OCI-M2 (cell line): ENCODE measurements around the gene FEZF1.

Experiments
- DNase-seq: peaks from one replicate; lab custom pipeline; 2025; ENCODE audit not compliant: unreplicated experiment; lab: John Stamatoyannopoulos, UW

FEZF1 gene

DNA sequence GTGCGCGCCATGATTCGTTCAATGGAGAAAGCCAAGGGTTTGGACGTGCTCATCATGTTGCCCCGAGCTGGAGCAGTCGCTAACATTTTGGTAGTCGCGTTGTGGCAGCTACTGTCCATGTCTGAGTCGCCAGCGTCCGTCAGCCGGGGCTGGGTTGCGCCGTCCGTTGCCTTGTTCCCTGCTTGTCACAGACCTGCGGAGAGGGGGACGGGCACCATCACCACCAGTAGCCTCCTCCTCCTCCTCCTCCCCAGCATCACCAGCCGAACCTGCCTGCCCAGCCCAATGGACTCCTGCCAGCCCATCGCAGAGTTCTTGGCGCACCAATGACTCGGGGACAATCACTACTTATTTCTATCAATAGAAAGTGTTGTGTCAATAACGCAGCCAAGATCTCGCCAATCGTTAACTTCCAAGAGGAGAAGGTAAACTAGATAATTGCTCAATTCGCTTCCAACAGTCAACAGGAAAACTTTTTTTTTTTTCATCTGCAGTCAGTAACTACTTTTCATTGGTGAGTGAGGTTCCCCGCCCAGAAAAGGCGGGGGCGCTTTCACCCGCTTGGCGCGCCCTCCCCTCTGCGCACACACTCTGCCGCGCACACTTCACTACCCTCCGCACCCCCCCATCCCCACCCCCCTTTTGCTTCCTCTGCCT is at the start of gene FEZF1:
FEZF1 (minus strand) TSS at position 432 of the 657 bp plus-strand sequence; CDS start at position 119, 313 bp downstream.
- no peak for DNase-seq

DNA sequence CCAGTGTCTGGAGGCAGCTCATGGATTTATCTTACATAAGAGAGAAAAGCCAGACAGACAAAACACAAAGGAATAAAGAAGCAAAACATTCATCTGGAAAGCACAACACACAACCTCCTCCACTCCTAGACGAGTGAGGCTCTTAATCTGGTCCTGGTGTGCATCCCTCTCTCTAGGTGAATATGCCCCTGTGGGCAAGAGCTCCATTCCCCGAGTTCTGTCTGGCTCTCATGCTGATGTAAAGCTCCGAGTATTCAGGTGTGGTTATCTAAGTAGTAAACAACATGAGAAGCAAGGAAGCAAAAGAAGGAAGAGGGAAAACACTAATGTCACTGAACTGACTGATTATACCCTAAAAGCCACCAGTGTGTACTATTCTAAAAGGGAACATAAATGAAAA is 47.9 kb upstream of the FEZF1 start:
- no peak for DNase-seq

DNA sequence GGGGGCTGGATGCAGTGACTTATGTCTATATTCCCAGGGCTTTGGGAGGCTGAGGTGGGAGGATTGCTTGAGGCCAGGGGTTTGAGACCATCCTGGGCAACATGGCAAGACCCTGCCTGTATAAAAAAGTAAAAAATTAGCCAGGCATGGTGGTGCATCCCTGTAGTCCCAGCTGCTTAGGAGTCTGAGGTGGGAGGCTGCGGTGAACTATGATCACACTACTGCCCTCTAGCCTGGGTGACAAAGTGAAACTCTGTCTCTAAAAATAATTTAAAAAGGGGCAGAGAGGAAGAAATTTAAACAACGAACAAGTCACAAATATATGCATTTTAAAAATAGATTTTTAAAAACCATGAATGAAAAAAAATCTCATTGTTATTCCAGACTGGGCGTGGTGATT is 46.2 kb upstream of the FEZF1 start:
- DNase-seq, result no peak

DNA sequence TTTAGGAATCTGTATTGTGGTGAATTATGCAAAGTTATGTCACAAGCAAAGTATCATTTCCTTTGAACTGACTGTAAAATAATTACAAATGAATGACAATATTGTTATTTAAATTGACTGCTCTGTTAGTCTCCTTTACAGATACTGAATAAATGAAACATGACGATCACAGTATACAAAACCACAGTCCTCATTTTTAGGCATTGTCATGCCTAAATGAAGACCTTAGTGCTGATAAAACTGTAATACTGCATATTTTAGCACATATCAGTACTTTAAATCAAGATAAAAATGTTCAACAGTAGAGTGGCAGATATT is 39.7 kb upstream of the FEZF1 start:
- no peak for DNase-seq

DNA sequence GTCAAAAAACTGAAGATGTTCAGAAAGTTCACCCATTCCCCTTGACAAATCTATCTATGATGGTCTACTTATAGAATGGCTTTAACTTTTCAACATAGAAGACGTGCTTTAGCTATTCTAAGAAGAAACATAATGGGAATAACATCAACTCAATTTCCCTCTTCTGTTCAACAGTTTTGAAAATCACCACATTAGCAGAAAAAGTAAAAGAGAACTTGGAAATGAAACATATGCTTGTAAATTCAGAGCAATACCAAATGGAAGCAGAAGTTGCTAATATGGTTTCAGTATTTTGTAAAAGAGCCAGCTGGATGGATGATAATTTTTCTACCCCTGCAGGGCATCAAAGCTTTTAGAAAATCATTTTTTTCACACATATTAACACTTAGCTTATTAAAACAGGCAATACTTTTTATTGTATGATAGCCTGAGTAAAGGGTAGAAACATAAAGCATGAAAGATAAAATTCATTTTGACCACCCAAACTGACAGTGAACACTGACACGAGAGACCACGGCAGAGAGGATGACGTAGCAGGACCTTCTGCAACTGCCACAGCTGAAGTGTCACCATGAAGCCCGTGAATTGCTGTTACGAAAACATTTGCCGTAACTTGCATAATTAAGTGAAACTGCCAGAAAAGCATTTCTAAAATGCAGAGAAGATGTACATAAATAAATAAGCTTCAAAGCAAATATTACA is 39.2 kb upstream of the FEZF1 start:
- DNase-seq, result no peak

DNA sequence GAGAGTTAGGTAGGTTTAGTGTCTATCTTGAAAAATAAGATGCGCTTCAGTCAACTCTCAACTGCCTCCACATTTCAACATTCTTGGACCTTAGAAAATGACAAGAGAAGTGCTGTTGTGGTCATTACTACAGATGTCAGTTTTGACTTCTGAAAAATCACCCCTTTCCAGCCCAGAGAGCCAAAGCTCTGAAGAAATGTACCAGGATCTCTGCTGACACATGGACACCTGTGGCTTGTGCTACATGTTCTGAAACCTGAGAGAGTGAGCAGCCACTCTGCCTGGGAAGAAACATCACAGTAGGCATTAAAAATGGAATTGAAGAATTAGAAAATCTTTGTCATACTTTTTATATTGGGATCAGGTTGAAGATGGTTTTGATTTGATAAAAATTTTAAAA is 35.9 kb upstream of the FEZF1 start:
- DNase-seq, result no peak

DNA sequence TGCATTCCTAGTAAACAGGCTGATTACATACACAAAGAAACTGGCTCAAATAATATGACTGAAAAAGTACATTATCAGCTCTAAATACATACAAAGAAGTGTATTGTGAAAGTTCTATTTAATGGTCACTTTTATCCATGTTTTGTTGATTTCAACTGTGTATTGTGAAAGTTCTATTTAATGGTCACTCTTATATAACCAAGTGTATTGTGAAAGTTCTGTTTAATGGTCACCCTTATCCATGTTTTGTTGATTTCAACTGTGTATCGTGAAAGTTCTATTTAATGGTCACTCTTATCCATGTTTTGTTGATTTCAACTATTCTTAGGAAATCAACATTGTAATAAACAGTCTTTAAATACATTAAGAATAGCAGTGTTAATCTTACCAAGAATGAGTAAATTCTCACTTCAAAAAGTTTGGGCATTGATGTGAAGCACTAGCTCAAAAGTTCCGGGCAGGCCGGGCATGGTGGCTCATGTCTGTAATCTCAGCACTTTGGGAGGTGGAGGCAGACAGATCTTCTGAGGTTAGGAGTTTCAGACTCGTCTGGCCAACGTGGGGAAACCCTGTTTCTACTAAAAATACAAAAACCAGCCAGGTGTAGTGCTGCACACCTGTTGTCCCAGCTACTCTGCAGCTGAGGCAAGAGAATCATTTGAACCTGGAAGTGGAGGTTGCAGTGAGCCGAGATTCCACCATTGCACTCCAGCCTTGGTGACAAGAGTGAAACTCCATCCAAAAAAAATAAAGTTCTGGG is 34.8 kb upstream of the FEZF1 start:
- DNase-seq, result no peak

DNA sequence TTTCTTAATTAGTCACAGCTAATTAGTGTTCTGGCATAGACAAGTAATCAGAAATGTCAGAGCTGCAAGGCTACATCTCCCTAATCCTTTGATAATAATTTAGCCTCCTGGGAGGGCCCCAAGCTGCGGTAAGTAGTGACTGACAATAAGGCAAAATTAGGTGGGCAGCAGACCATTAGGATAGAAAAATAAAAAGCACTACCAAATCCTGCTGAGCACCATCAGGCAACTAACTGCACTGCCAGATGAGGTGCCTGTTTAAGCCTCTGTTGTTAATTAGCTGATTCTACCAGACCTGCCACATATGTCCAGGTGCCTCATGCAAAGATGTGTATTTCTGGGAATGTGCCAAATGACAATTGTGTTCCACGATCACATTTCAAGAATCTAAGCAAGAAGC is 32.5 kb upstream of the FEZF1 start:
- no peak for DNase-seq

DNA sequence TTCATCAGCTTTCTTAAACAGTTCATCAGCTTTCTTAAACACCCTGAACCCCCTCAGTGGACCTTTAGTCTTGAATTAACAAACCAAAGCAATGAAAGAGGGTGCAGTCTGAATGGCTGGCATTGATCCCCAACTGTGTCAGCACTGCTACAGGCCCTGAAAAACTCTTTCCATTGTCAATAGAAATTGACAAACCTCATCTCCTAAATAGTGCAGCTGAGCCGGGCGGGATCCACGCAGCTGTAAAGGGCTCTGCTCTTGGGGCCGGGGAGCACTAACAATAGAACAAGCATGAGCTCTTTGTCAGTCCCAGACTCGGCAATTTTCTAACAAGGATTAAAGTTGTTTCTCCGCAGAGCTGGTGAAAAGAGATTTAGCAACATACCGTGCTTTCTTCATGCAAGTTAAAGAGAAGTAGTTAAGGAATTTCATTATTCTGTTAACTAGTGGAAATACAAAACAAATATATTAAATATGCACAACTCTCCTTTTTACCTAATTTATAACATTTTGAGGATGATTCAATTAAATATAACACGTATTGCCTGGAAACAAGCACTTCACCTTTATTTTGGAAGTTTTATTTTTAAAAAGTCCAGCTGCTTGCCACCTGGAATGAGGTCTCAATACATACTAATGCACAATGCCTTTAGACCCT is 24.7 kb upstream of the FEZF1 start:
- no peak for DNase-seq

DNA sequence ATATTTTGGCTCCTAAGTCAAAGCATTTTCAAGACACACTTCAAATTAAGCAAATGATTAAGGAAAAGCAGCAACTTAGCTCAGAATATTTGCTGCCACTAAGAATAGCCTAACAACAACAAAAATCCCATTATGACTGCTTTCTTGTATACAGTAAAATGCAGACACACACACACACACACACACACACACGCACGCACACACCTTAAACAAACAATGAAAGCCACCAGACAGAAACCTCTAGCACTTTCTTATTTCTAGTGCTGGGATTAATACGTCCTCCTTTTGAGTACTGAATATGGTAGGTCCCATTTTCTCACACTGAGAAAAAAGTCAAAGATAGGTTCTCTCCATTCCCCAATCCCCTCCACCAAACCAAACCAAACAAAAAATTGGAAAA is 23.4 kb upstream of the FEZF1 start:
- no peak for DNase-seq

DNA sequence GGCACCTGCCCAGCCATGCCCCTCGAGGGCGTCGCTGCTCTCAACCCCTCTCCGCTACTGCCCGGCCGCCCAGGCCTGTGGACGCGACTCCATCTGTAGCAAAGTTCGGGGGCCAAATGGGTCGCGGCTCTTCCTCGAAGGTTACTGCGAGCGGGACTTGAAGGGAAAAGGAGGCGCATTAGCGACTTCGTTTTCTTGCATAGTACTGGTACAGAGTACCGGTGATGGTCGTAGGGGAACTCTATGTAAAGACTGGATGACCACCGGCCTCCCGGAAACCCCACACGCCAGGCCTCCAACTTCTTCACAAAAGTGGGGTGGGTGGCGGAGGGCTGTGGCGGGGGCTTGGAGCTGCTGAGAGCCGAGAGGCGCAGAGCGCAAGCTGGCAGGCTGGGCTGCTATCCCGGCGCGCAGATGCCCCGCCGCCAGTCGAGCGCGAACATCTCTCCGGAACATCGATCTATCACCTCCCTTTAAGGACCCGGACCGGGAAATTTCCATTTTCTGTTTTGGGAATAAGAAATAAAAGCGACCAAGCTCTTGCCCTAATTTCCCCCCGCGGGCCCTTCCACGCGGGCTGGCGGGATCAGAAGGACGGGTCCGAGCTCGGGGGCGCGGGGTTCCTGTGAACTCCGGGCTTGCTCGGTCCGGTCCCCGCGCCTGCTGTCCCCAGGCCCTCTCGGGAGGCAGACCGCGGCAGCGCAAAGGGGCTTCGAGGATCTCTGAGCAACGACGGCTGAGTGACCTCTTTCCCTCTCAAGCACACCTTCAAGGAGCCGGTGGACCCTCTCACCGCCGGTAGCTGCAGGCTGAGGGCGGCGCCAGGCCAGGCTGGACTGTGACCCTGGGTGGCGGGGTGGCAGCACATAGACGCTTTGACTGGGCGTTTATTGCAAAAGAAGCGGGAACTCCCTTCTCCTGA is 12.2 kb upstream of the FEZF1 start:
- DNase-seq, result no peak

DNA sequence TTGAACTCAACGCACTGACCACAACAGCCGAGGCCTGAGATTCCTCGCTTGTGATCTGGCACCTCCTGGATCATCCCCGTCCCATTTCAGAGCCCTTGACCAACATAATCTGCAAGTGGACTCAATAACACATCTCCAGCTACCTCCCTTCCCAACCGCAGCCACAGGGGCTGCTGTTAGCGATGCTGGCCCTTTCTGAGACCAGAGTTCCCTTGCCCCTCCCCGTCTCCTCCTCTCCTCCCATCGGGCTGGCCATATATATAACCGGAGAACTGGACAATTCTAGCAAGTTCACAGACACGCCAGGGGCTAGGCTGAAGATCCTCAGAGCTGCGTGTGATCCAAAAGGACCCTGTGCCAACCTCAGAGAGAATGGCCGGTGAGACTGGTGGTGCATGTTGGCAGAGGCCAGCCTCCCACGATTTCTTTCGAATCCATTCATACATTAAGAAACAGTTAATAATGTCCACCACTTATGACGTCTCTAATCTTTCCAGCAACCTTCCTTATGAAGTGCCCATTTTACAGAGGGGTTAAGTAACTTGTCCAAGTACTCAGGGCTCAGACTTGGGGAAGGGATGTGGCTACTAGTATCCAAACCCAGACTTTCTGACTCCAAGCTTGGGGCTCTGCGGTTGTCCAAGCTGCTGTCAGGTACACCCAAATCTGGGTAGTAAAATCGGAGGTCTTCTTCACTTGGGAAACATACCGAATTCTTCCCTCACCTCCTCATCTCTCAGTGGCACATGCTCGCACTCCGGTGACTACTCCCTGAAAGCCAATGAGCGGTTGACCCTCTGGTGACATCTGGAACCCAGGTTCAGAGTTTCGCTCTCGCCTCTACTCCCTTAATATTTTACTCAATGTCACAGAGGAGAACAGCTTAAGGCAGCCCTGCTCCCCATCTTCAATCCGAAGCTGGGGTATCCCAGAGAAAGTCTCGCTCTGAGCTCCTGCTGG is 11.2 kb upstream of the FEZF1 start:
- no peak for DNase-seq

DNA sequence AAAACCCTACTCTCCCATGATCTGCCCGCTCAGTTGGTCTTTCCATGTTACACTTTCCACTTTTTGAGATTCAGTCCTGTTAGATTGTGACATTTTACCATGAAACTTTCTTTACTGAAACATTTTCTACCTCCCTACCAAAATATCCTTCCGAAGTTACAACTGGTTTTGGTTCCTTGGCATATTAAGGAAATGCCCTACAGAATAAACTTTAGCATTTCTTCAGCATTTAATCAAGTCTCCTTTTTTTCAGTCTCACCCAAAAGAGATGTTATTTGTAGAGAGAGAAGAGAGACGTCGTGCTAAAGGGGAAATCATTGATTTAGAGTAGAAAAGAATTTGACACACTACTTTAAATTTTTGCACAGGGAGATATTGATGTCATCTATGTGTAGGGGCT is 9.7 kb upstream of the FEZF1 start:
- DNase-seq, result no peak

DNA sequence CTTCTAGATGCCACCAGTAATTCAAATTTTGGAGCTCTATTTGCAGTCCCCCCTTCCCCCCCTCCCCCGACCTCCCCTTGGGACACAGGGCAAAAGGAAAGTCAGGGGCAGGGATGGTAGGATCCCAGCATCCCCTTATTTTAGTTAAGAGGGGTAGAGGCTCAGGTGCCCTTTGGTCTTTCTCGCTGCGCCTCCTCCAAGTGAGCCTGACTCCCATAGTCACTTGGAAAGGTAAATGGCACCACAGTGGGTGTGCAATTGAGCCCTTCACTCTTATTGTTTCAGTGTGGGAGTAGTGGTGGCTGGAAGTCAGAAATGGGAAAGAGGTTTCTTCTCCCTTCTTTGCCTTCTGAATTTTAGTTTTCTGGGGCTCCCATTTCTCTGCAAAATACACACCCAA is 8.2 kb upstream of the FEZF1 start:
- no peak for DNase-seq

DNA sequence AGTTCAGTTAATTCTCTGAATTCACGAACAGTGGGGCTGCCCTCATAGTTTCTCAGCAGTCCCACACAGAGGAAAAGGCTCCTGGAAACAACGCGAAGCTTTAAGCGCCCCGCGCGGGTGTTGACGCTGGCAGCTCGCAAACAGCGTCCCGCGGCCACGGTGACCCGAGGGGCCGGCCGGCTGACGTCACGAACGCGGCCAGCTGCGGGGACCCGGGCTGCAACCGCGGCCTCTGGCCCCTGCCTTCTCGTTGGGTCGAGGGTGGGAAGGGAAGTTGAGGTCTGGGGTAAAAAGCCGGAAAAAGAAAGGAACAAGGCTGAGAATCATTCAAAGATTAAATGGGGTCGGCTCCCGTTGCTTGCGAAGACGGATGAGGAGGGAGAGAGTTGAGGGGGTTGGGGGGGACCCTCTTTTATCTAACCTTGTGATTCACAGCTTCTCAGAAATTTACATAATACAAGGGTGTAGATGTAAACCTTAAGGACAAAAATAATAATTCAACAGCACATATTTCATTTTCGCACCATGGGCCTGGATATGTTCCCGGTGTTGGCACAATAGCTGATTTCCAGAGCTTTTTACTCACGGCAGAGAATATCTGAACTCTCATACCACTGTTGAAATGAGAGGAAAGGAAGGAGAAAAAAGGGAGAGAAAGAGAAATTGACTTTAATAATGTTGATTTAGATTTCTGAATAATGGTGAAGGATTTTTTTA is 7.3 kb upstream of the FEZF1 start:
- no peak for DNase-seq

DNA sequence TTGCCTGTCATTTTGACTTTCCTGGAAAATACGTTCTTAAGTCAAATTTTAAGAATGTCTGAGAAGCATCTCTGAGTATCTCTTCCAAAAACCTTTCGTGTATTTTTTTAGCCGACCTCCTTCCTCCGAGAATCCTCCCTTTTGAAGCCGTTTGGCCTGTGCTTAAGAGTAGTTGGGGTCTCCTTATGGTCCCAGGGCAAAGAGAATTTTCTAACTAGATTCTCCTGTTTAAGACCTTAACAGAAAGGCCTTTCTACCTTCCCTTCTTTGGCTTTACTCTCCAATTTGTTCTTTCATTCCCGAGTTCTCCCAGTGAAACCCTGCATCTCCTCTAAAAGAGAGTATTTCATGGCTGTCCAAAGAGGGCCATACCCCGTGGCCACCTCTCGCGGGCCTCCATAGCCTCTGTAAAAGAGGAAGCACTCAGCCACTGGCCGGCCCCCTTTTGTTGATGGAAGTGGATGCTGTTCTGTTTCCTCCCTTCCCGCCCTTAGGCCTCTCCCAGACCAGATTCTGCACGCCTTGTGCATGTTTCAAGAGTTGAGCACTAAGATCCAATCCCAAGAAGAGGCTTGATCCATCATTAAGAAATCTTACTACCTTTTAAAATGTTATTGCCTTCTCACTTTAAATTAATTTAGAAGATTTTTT is 6.6 kb upstream of the FEZF1 start:
- DNase-seq, result no peak

DNA sequence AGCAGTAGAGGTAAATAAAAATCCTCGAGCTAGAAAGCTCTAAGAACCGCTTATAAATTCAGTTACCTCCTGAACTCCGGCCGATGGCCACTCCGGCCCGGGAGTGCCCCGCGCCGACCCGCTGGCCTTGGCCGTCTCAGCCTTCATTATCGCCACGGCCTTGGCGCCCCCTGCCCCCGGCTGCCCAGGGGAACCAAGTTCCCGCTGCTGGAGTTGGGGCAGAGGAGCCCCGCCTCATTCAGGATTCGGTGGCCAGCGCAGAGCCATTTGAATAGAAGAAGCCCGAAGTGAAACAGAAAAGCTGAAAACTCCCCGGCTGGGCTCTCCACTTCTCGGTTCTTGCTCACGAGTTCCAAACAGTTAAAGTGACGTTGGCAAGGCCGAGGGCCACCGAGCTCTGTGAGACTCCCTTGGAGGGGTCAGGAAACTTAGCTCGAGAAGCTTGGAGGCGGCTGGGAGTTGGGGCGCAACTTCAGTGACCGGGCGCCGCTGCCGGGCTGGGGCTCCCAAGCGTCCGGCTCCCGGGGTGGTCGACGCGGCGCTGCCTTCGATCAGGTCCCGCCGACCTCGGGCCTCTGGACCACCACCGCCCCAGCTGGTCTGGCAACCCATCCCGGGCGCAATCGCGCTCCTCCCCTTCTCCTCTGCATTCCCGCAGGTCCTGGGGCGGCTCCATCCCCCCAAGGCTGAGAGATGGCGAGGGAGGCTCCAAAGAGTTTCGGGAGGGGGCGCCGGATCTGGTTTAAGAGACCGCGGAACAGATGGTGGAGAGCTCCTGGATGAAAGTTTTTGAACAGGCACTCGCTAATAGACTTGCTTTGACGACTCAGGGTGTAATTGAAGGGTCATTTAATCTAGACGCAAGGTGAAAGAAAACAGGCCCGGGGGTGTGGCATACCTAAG is 5.8 kb upstream of the FEZF1 start:
- no peak for DNase-seq

DNA sequence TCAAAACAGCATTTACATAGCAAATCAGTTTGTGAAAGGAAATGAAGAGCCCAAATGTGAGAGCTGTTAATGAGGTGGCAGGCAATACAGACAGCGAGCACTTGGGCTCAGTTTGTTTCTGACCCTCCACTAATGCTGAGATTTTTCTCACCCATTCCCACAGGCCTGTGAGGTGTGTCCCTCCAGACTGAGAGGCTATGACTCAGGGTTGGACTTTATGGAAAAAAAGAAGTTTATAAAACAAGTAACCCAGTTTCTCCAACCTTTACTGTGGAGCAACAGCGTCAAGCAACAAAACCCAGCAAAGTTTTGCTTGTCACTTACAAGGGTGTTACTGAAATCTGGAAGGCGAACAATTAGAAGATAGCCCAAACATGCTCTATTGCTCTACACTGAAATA is 4.9 kb upstream of the FEZF1 start:
- no peak for DNase-seq
